ENCODE results near the gene FAM131C. TPM values are rescaled to one million over a fixed set of nuclear protein-coding genes. Genes with fewer than 3 reads are reported as not detected.

FAM131C gene
- total and polyA plus RNA-seq, 10 of the 15 experiments (the other 5 are each of a cell fraction or from before 2014, with no cell fraction given): 0.03 TPM; not detected in 9

- in situ Hi-C loops (cut with MboI) (loop anchor here (5.0 kb wide), 2 partner anchors 165 to 285 kb away; no protein-coding TSS in a partner anchor), intact Hi-C loops (cut with micrococcal nuclease; ENCODE audit: unreplicated experiment) (no loop called here)
- DNase-seq (ENCODE audit: low read depth, low spot score) (no peak), ATAC-seq (no peak), FAIRE-seq (no peak)
- Histone ChIP-seq H3K79me2 (ENCODE audit: control insufficient read depth, insufficient read depth, low read length) (no peaks in the 10 kb centered on the region), H3K9me3 (replicated peaks; ENCODE audit: control insufficient read depth, insufficient read depth, low read length) (no peaks in the 10 kb centered on the region), H3K4me2 (ENCODE audit: control insufficient read depth, insufficient read depth) (no peak overlapping the region), H3K4me3 (no peak overlapping the region), H3K27me3 (replicated peaks in 1 of 2; ENCODE audit: control insufficient read depth in 2 of 2, insufficient read depth in 2 of 2, low read length in 1 of 2) (peaks cover 1 to 3% of the 10 kb centered on the region in 2 experiments; a peak in 2 of 4 replicates), H2AFZ (ENCODE audit: control insufficient read depth, low read depth, low read length) (no peak overlapping the region), H3K27ac (ENCODE audit: control insufficient read depth, insufficient read depth) (no peak overlapping the region), H3K36me3 (ENCODE audit: control insufficient read depth in 2 of 2, insufficient read depth in 2 of 2, low read length in 1 of 2) (no peaks in the 10 kb centered on the region), H3K9ac (ENCODE audit: control insufficient read depth, insufficient read depth, low read length) (no peak overlapping the region), H3K4me1 (ENCODE audit: control insufficient read depth, insufficient read depth, low read length) (peaks cover 8% of the 10 kb centered on the region), H4K20me1 (ENCODE audit: control insufficient read depth, insufficient read depth) (no peaks in the 10 kb centered on the region)
- ChIA-PET POLR2A (no interaction called here), RAD21 (ENCODE audit: unreplicated experiment) (interaction anchor here (0.6 to 9.7 kb wide), 2 partner anchors 112 to 172 kb away, joined by 3 to 223 read pairs; no protein-coding TSS in a partner anchor), SMC1A (ENCODE audit: uncharacterized antibody, unreplicated experiment) (interaction anchor here (0.9 to 4.9 kb wide), 2 partner anchors 109 to 399 kb away, joined by 3 to 35 read pairs; no protein-coding TSS in a partner anchor), CTCF (interaction anchor here (1.2 to 10.0 kb wide), 6 partner anchors 68 to 287 kb away, joined by 3 to 375 read pairs (median 28); no protein-coding TSS in a partner anchor)
- 31% methylated on average over 9 of the region's 11 CpGs for WGBS (ENCODE audit: insufficient coverage, insufficient replicate concordance, low lambda C conversion rate, missing lambda C conversion rate)
- TF ChIP-seq POLR2AphosphoS5 (IDR thresholded peaks at IDR 0.05; ENCODE audit: low read length): no peak
- TF ChIP-seq PAX5 (IDR thresholded peaks at IDR 0.05; ENCODE audit: borderline replicate concordance, low read depth, low read length): peak; percentile 18; the same call in 1 of the 2 replicates
- TF ChIP-seq SMAD1 (IDR thresholded peaks at IDR 0.05; ENCODE audit: low read depth, partially characterized antibody): no peak
- no peak for TF ChIP-seq USF2 (IDR thresholded peaks at IDR 0.05; ENCODE audit: borderline replicate concordance, low read depth, low read length)
- no TSS peak for BruUV-seq (replicated peaks)
These were observed 3.4 kb upstream of the FAM131C start for GRCh38 chr1:16076865-16077238.

Data from GM12878 (cell line).